Loucy (cell line): Measurements from ENCODE around the gene VIPR2.

Source experiments
- EZH2phosphoT487 ChIP-seq: fragments of 200-600 bp; IDR thresholded peaks from 2 replicates; pipeline ENCODE4 v1.6.1; 2018; ENCODE audit warnings: antibody characterized with exemption, mild to moderate bottlenecking, moderate library complexity, borderline replicate concordance
- TF ChIP-seq, protein P1 (sequence below): fragments of 200-600 bp; sonication (generic); conservative IDR thresholded peaks from 2 replicates; pipeline ENCODE4 v1.5.1; 2014; ENCODE audit warnings: mild to moderate bottlenecking, antibody characterized with exemption, low read length

DNA sequence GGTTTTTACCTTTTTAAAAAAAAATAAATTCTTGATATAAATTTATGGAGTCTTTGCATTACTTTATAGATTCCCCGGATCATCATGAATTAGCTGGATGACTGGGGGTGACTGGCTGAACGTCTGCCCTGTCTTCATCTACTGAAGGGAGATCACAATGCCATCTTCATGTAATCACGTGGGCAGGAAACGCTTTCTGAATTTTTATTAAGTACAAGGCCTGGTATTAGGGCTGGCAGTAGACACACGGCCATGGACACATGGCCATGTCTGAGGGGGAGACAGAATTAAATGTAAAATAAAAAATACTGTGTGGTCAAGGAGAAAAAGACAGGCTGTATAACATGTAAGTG lies 111.2 kb downstream of the VIPR2 start:
- TF ChIP-seq, protein P1, sequence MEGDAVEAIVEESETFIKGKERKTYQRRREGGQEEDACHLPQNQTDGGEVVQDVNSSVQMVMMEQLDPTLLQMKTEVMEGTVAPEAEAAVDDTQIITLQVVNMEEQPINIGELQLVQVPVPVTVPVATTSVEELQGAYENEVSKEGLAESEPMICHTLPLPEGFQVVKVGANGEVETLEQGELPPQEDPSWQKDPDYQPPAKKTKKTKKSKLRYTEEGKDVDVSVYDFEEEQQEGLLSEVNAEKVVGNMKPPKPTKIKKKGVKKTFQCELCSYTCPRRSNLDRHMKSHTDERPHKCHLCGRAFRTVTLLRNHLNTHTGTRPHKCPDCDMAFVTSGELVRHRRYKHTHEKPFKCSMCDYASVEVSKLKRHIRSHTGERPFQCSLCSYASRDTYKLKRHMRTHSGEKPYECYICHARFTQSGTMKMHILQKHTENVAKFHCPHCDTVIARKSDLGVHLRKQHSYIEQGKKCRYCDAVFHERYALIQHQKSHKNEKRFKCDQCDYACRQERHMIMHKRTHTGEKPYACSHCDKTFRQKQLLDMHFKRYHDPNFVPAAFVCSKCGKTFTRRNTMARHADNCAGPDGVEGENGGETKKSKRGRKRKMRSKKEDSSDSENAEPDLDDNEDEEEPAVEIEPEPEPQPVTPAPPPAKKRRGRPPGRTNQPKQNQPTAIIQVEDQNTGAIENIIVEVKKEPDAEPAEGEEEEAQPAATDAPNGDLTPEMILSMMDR, result no peak
- no peak for TF ChIP-seq EZH2phosphoT487
